ENCODE results near the gene CD48. TPM values are rescaled to one million over a fixed set of nuclear protein-coding genes. Genes with fewer than 3 reads are reported as not detected.

The CD48 gene
- total RNA-seq, 1 donor from 2014 or later = 21.5 TPM

DNA sequence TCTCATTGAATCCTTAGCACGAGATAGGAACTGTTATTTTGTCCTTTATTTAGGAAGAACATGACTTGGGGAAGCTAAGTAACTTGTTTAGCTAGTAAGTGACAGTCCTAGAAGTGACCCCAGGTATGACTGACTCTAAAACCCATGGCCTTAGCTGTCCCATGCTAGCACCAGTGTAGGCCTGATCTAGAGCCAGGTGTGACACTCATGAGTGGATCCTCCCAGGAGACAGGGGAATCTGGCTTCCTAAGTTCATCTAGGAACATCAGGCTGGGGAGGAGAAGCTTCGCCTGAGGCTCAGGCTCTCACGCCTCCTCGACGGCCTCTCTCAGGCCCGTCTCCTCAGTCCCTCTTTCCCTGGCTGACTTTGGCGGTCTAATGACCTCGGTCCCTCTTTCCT lies 31.2 kb downstream of the CD48 start:
- H3K9me3 ChIP-seq = no peaks in the 10 kb centered on the region
- no peak for DNase-seq
- H3K4me3 ChIP-seq = no peak overlapping the region
- ATAC-seq = no peak
- peaks cover 5% of the 10 kb centered on the region for H3K36me3 ChIP-seq
- H3K4me1 ChIP-seq = peaks cover 14% of the 10 kb centered on the region
- TF ChIP-seq, protein P1, sequence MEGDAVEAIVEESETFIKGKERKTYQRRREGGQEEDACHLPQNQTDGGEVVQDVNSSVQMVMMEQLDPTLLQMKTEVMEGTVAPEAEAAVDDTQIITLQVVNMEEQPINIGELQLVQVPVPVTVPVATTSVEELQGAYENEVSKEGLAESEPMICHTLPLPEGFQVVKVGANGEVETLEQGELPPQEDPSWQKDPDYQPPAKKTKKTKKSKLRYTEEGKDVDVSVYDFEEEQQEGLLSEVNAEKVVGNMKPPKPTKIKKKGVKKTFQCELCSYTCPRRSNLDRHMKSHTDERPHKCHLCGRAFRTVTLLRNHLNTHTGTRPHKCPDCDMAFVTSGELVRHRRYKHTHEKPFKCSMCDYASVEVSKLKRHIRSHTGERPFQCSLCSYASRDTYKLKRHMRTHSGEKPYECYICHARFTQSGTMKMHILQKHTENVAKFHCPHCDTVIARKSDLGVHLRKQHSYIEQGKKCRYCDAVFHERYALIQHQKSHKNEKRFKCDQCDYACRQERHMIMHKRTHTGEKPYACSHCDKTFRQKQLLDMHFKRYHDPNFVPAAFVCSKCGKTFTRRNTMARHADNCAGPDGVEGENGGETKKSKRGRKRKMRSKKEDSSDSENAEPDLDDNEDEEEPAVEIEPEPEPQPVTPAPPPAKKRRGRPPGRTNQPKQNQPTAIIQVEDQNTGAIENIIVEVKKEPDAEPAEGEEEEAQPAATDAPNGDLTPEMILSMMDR (IDR thresholded peaks at IDR 0.05) = no peak
- no peak overlapping the region for H3K27ac ChIP-seq
- intact Hi-C loops (cut with DNase I) = no loop called here
- no peaks in the 10 kb centered on the region for H3K27me3 ChIP-seq

- peaks cover 15% of the 10 kb centered on the region for H3K4me1 ChIP-seq
- no peak for ATAC-seq
- H3K9me3 ChIP-seq = no peaks in the 10 kb centered on the region
- intact Hi-C loops (cut with DNase I) = no loop called here
- DNase-seq = no peak
- TF ChIP-seq, protein P1 (IDR thresholded peaks at IDR 0.05) = no peak
- H3K27ac ChIP-seq = no peak overlapping the region
- H3K27me3 ChIP-seq = no peaks in the 10 kb centered on the region
- H3K36me3 ChIP-seq = peaks cover 3% of the 10 kb centered on the region
- no peak overlapping the region for H3K4me3 ChIP-seq
Measured at GRCh38 chr1:160679893-160680292, 31.7 kb downstream of the CD48 start.

DNA sequence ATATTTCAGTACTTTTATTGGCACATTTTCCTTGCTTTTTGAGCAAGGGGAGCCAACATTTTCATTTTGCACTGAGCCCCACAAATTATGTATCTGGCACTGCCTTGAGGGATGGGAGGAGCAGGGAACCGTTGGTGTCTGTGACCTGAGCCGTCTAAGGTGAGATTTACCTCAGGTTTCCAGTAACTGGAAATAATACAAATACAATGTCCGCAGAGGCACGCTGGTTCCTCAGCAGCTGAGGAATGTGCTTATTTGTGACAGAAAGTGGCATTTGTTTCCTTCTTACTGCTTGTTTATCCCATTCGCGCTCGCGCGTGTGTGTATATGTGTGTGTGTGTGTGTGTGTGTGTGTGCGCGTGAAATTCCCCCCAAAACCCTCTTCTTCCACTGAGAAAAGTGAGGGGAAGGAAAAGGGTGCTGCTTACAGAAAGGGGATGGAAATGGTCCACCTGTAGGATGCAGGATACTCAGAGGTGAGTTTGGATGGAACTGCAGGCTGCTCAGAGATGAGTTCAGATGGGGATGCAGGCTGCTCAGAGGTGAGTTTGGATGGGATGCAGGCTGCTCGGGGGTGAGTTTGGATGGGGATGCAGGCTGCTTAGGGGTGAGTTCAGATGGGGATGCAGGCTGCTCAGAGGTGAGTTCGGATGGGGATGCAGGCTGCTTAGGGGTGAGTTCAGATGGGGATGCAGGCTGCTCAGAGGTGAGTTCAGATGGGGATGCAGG lies 34.6 kb downstream of the CD48 start:
- H3K27me3 ChIP-seq = no peaks in the 10 kb centered on the region
- H3K27ac ChIP-seq = no peak overlapping the region
- TF ChIP-seq, protein P1 (IDR thresholded peaks at IDR 0.05) = no peak
- no peaks in the 10 kb centered on the region for H3K36me3 ChIP-seq
- peaks cover 3% of the 10 kb centered on the region for H3K4me1 ChIP-seq
- no peak for DNase-seq
- H3K9me3 ChIP-seq = no peaks in the 10 kb centered on the region
- ATAC-seq = no peak
- intact Hi-C loops (cut with DNase I) = no loop called here
- no peak overlapping the region for H3K4me3 ChIP-seq

GRCh38 chr1:160675641-160676410 lies 35.8 kb downstream of the CD48 start:
- no peak overlapping the region for H3K4me3 ChIP-seq
- no peaks in the 10 kb centered on the region for H3K36me3 ChIP-seq
- TF ChIP-seq, protein P1 (IDR thresholded peaks at IDR 0.05) = peak; percentile 82
- ATAC-seq (peak; percentile 92), DNase-seq (peak; percentile 86)
- no peak overlapping the region for H3K27ac ChIP-seq
- peaks cover 3% of the 10 kb centered on the region for H3K4me1 ChIP-seq
- intact Hi-C loops (cut with DNase I) = no loop called here
- no peaks in the 10 kb centered on the region for H3K9me3 ChIP-seq
- H3K27me3 ChIP-seq = no peaks in the 10 kb centered on the region

DNA sequence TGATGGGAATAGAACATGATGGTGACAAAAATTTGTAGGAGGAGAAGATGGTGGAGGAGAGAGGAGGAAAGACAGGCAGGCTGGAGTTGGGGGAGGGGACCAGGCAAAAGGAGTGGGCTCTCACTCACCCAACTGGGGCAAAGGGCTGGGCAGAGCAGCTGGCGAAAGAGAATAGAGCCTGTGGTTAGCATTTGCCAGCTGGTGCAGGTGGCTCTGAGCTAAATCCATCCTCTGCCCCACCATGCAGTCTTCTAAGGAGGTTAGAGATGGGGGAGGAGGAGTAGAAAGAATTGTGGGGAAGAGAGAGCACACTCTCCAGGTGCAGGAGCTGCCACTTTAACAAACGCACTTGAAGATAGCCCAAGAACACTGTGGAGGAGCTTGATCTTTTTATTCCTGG lies 37.2 kb downstream of the CD48 start:
- DNase-seq (no peak), ATAC-seq (no peak)
- no peaks in the 10 kb centered on the region for H3K36me3 ChIP-seq
- TF ChIP-seq, protein P1 (IDR thresholded peaks at IDR 0.05) = no peak
- H3K4me1 ChIP-seq = peaks cover 3% of the 10 kb centered on the region
- intact Hi-C loops (cut with DNase I) = no loop called here
- H3K9me3 ChIP-seq = no peaks in the 10 kb centered on the region
- H3K27ac ChIP-seq = no peak overlapping the region
- H3K27me3 ChIP-seq = no peaks in the 10 kb centered on the region
- no peak overlapping the region for H3K4me3 ChIP-seq

All from upper lobe of right lung (tissue), 1 donor.